Neural crest cell (in vitro differentiated cells): ENCODE results near the gene HOXA3. TPM values are rescaled to one million over a fixed set of nuclear protein-coding genes. Genes with fewer than 3 reads are reported as not detected.

Experiments
- DNase-seq: peaks from one replicate; pipeline ENCODE4 v3.0.0; 2021; ENCODE audit warnings: low read depth, mixed read lengths, low spot score
- H3K27ac Mint-ChIP-seq: one replicate; pipeline ENCODE4 v1.8.0; 2021; ENCODE audit warnings: mild to moderate bottlenecking, mixed read lengths; ENCODE audit not compliant: unreplicated experiment
- H3K27me3 Mint-ChIP-seq: 2 replicates; pipeline ENCODE4 v1.8.0; 2021; ENCODE audit warnings: low read depth, mild to moderate bottlenecking, mixed read lengths
- H3K36me3 Mint-ChIP-seq: 2 replicates; pipeline ENCODE4 v1.8.0; 2021; ENCODE audit warnings: low read depth, mild to moderate bottlenecking, mixed read lengths
- H3K4me1 Mint-ChIP-seq: 2 replicates; pipeline ENCODE4 v1.8.0; 2021; ENCODE audit warnings: mixed read lengths
- H3K4me3 Mint-ChIP-seq: one replicate; pipeline ENCODE4 v1.8.0; 2021; ENCODE audit warnings: mild to moderate bottlenecking, mixed read lengths
- H3K9me3 Mint-ChIP-seq: 2 replicates; pipeline ENCODE4 v1.8.0; 2021; ENCODE audit warnings: mixed read lengths
- total RNA-seq: library from RNA; stranded (reverse); gene quantifications from 2 replicates; pipeline ENCODE4 v1.2.1, GENCODE V29; 2021
- TF ChIP-seq, protein P1 (sequence below): fragments of 200-600 bp; sonication (generic); conservative IDR thresholded peaks from 2 replicates; pipeline ENCODE4 v1.5.0; 2021; ENCODE audit warnings: antibody characterized with exemption, mild to moderate bottlenecking

HOXA3 gene
- total RNA-seq, 1 donor from 2014 or later, result 10.6 TPM

- peak overlapping the region; percentile 86 for H3K4me3 Mint-ChIP-seq
- no peaks in the 10 kb centered on the region for H3K9me3 Mint-ChIP-seq
- no peak for DNase-seq
- peaks cover 55% of the 10 kb centered on the region for H3K4me1 Mint-ChIP-seq
- peaks cover 94% of the 10 kb centered on the region for H3K27me3 Mint-ChIP-seq
- H3K27ac Mint-ChIP-seq, result no peak overlapping the region
- TF ChIP-seq, protein P1, sequence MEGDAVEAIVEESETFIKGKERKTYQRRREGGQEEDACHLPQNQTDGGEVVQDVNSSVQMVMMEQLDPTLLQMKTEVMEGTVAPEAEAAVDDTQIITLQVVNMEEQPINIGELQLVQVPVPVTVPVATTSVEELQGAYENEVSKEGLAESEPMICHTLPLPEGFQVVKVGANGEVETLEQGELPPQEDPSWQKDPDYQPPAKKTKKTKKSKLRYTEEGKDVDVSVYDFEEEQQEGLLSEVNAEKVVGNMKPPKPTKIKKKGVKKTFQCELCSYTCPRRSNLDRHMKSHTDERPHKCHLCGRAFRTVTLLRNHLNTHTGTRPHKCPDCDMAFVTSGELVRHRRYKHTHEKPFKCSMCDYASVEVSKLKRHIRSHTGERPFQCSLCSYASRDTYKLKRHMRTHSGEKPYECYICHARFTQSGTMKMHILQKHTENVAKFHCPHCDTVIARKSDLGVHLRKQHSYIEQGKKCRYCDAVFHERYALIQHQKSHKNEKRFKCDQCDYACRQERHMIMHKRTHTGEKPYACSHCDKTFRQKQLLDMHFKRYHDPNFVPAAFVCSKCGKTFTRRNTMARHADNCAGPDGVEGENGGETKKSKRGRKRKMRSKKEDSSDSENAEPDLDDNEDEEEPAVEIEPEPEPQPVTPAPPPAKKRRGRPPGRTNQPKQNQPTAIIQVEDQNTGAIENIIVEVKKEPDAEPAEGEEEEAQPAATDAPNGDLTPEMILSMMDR, result no peak
- peaks cover 9% of the 10 kb centered on the region for H3K36me3 Mint-ChIP-seq
Observed at GRCh38 chr7:27111751-27112277, 40.6 kb downstream of the HOXA3 start.

GRCh38 chr7:27111042-27111750 lies 41.2 kb downstream of the HOXA3 start:
- no peak for DNase-seq
- TF ChIP-seq, protein P1, result no peak
- Mint-ChIP-seq H3K27me3 (peaks cover 93% of the 10 kb centered on the region), H3K4me3 (peak overlapping the region; percentile 86), H3K4me1 (peaks cover 58% of the 10 kb centered on the region), H3K9me3 (no peaks in the 10 kb centered on the region), H3K27ac (no peak overlapping the region), H3K36me3 (peaks cover 9% of the 10 kb centered on the region)

DNA sequence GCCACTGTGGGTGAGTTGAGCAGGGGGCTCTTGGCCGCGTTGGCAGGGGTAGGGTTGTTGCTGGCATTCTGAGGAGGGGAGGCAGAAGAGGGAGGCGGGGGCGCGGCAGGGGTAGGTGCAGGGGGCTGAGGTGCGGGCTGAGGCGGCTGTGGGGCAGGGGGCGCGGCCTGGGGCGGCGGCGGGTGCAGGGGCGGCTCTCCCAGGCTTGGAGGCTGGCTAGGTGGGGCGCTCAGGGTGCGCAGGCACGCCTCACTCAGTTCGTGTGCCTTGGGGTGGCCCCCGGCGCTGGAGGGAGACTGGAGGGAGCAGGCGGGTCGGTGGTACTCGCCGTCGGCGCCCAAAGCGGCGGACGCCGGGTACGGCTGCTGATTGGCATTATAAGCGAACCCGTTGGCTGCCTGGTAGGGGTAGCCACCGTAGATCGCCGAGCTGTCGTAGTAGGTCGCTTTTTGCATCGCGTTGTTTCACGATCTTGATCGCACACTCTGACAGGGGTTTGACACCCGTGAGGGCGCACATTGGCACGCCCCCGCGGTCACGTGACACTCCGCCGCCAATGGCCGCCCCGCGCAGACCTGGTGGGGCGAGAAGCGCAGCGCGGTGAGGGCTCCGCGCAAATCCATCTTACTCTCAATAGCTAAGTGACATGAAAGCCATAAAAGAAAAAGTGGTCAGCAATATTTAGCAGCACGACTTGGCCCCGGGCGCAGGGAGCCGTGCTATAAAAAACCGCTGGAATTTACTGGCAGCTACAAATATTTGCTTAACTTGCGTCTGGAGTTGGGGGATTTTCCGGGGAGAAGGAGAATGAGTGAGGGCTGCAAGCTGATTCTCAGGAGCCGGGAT lies 42.0 kb downstream of the HOXA3 start:
- TF ChIP-seq, protein P1, result no peak
- H3K27ac Mint-ChIP-seq, result no peak overlapping the region
- peaks cover 9% of the 10 kb centered on the region for H3K36me3 Mint-ChIP-seq
- H3K4me3 Mint-ChIP-seq, result peak overlapping the region; percentile 99
- H3K4me1 Mint-ChIP-seq, result peaks cover 66% of the 10 kb centered on the region
- no peaks in the 10 kb centered on the region for H3K9me3 Mint-ChIP-seq
- no peak for DNase-seq
- H3K27me3 Mint-ChIP-seq, result peaks cover 93% of the 10 kb centered on the region

GRCh38 chr7:27109466-27110185 lies 42.8 kb downstream of the HOXA3 start:
- Mint-ChIP-seq H3K36me3 (peaks cover 9% of the 10 kb centered on the region), H3K9me3 (no peaks in the 10 kb centered on the region), H3K27ac (no peak overlapping the region), H3K4me1 (peaks cover 67% of the 10 kb centered on the region), H3K4me3 (peak overlapping the region; percentile 99), H3K27me3 (peaks cover 93% of the 10 kb centered on the region)
- DNase-seq, result no peak
- TF ChIP-seq, protein P1, result no peak
